ENCODE data around the gene PRM3.

GRCh38 chr16:11256661-11257130 lies 16.7 kb downstream of the PRM3 start:
- TF ChIP-seq CTCF (conservative IDR thresholded peaks at IDR 0.05; ENCODE audit: low read length) (no peak), EZH2phosphoT487 (IDR thresholded peaks at IDR 0.05; ENCODE audit: borderline replicate concordance, low read depth, low read length) (no peak)
